HL-60 (cell line): ENCODE measurements around the gene CCM2.
"Not testable (repeated sequence)": the region's sequence is repeated elsewhere in the genome, so short reads cannot be mapped to it uniquely, and the experiment has no call there.

ENCODE experiments used
- DNase-seq, 2 experiments: peaks; one replicate each; pipeline ENCODE4 v3.0.0-alpha.2; 2010 to 2020; ENCODE audit warnings: low read depth in 1 of 2, low spot score in 1 of 2
- H3K27ac ChIP-seq: fragments of 250-450 bp; sonication (Bioruptor Pico); replicated peaks from 2 replicates; pipeline ENCODE4 v1.5.1; 2020; ENCODE audit warnings: mild to moderate bottlenecking, moderate library complexity
- H3K27me3 ChIP-seq: fragments of 250-450 bp; sonication (Bioruptor Pico); 2 replicates; pipeline ENCODE4 v1.5.1; 2021; ENCODE audit warnings: mild to moderate bottlenecking, moderate library complexity; ENCODE audit not compliant: insufficient read depth, poor library complexity, severe bottlenecking
- H3K4me3 ChIP-seq: replicated peaks from 2 replicates; pipeline ENCODE4 v1.5.1; 2011; ENCODE audit warnings: mild to moderate bottlenecking, control low read depth, low read length; ENCODE audit not compliant: insufficient read depth
- CTCF ChIP-seq: IDR thresholded peaks from one replicate; pipeline ENCODE4 v1.5.1; 2011; ENCODE audit warnings: low read length, control low read depth, inconsistent platforms; ENCODE audit not compliant: insufficient read depth
- GABPA ChIP-seq: IDR thresholded peaks from 2 replicates; pipeline ENCODE4 v1.6.1; 2012; ENCODE audit warnings: low read depth
- POLR2AphosphoS5 ChIP-seq: IDR thresholded peaks from 2 replicates; pipeline ENCODE4 v1.6.1; 2012; ENCODE audit warnings: low read depth
- REST ChIP-seq: IDR thresholded peaks from 2 replicates; pipeline ENCODE4 v1.6.1; 2012; ENCODE audit warnings: low read depth; ENCODE audit not compliant: insufficient replicate concordance
- SPI1 ChIP-seq: IDR thresholded peaks from 2 replicates; pipeline ENCODE4 v1.6.1; 2012; ENCODE audit warnings: low read depth, mild to moderate bottlenecking, borderline replicate concordance

CCM2 gene

GRCh38 chr7:44990109-44991023, 9.6 kb upstream of the CCM2 start:
- H3K27me3 ChIP-seq, result no peaks in the 10 kb centered on the region
- no peak overlapping the region for H3K4me3 ChIP-seq
- H3K27ac ChIP-seq, result no peak overlapping the region
- TF ChIP-seq SPI1, result no peak
- TF ChIP-seq REST, result no peak
- TF ChIP-seq POLR2AphosphoS5, result no peak
- TF ChIP-seq CTCF, result no peak
- TF ChIP-seq GABPA, result no peak
- DNase-seq, result no peak

- not testable (repeated sequence) for H3K27ac ChIP-seq, H3K27me3 ChIP-seq, H3K4me3 ChIP-seq, DNase-seq
Observed at GRCh38 chr7:44992004-44992795, 7.8 kb upstream of the CCM2 start.

- DNase-seq, result no peak
- TF ChIP-seq CTCF (no peak), REST (no peak), SPI1 (0 out of 2 replicates have a peak, but pooled peaks have one; percentile 10), POLR2AphosphoS5 (no peak), GABPA (no peak)
- Histone ChIP-seq H3K27me3 (no peaks in the 10 kb centered on the region), H3K27ac (no peak overlapping the region), H3K4me3 (no peak overlapping the region)
Observed at GRCh38 chr7:44994877-44995554, 5.0 kb upstream of the CCM2 start.
